IMR-90 (cell line): ENCODE results near the gene SPAM1. TPM values are rescaled to one million over a fixed set of nuclear protein-coding genes. Genes with fewer than 3 reads are reported as not detected.

Experiments used
- ATAC-seq: fragments of 200-7000 bp; cut with Tn5 transposase; 2 replicates; pipeline ENCODE4 v1.9.1; 2020; ENCODE audit warnings: low read depth, mild to moderate bottlenecking, moderate library complexity
- BruUV-seq: library from RNA; stranded (reverse); fragments of 400-500 nt; replicated peaks from 2 replicates; lab custom pipeline; 2021; lab: Mats Ljungman, UMichigan
- CTCF ChIA-PET: fragments of 300-600 bp; formaldehyde crosslinking; extraction: SDS; loops from one replicate; lab custom pipeline; 2021; ENCODE audit warnings: antibody characterized with exemption; lab: Yijun Ruan, JAX
- POLR2A ChIA-PET: fragments of 300-600 bp; sonication (Branson Sonifier 250); formaldehyde crosslinking; loops from one replicate; lab custom pipeline; 2022; ENCODE audit warnings: antibody characterized with exemption; ENCODE audit not compliant: unreplicated experiment; lab: Charles Lee
- DNase-seq: peaks from one replicate; pipeline ENCODE4 v3.0.0; 2013
- H2AFZ ChIP-seq: replicated peaks from 2 replicates; pipeline ENCODE3; 2013; ENCODE audit warnings: low read length, mild to moderate bottlenecking; ENCODE audit not compliant: poor library complexity
- H2AK5ac ChIP-seq: 2 replicates; pipeline ENCODE4 v1.6.1; 2013; ENCODE audit warnings: low read depth, low read length, inconsistent platforms
- H2AK9ac ChIP-seq: replicated peaks from 2 replicates; pipeline ENCODE3; 2013; ENCODE audit warnings: mild to moderate bottlenecking, low read depth, low read length, moderate library complexity; ENCODE audit not compliant: poor library complexity
- H2BK120ac ChIP-seq: 2 replicates; pipeline ENCODE4 v1.6.1; 2013; ENCODE audit warnings: low read depth, low read length, inconsistent platforms
- H2BK15ac ChIP-seq: 3 replicates; pipeline ENCODE4 v1.6.1; 2013; ENCODE audit warnings: low read depth, low read length, inconsistent platforms
- H2BK20ac ChIP-seq: 2 replicates; pipeline ENCODE4 v1.6.1; 2013; ENCODE audit warnings: low read depth, mild to moderate bottlenecking, inconsistent platforms, low read length, moderate library complexity
- H2BK5ac ChIP-seq: 2 replicates; pipeline ENCODE4 v1.6.1; 2013; ENCODE audit warnings: mild to moderate bottlenecking, low read depth, low read length, inconsistent platforms; ENCODE audit not compliant: poor library complexity, severe bottlenecking
- H3K14ac ChIP-seq: replicated peaks from 2 replicates; pipeline ENCODE4 v1.6.1; 2013; ENCODE audit warnings: low read depth, low read length, inconsistent platforms
- H3K18ac ChIP-seq: 2 replicates; pipeline ENCODE4 v1.6.1; 2013; ENCODE audit warnings: low read depth, low read length, control low read depth
- H3K23ac ChIP-seq: 2 replicates; pipeline ENCODE4 v1.6.1; 2013; ENCODE audit warnings: low read depth, low read length, inconsistent platforms
- H3K27ac ChIP-seq: 2 replicates; pipeline ENCODE4 v1.5.1; 2013; ENCODE audit warnings: mild to moderate bottlenecking, control low read depth, low read length; ENCODE audit not compliant: insufficient read depth
- H3K27me3 ChIP-seq: 2 replicates; pipeline ENCODE4 v1.6.1; 2013; ENCODE audit warnings: low read length; ENCODE audit not compliant: control insufficient read depth, insufficient read depth
- H3K36me3 ChIP-seq: 2 replicates; pipeline ENCODE4 v1.6.1; 2013; ENCODE audit warnings: low read length, mixed read lengths; ENCODE audit not compliant: control insufficient read depth, insufficient read depth
- H3K4ac ChIP-seq: 2 replicates; pipeline ENCODE4 v1.6.1; 2013; ENCODE audit warnings: low read depth, low read length, inconsistent platforms
- H3K4me1 ChIP-seq: 2 replicates; pipeline ENCODE4 v1.6.1; 2013; ENCODE audit warnings: low read length, mixed read lengths; ENCODE audit not compliant: control insufficient read depth, insufficient read depth
- H3K4me2 ChIP-seq: 2 replicates; pipeline ENCODE4 v1.6.1; 2013; ENCODE audit warnings: low read depth, mild to moderate bottlenecking, control low read depth, low read length, moderate library complexity
- H3K4me3 ChIP-seq: 2 replicates; pipeline ENCODE4 v1.5.1; 2013; ENCODE audit warnings: low read depth, mild to moderate bottlenecking, control low read depth, low read length, moderate library complexity; ENCODE audit not compliant: insufficient read depth
- H3K56ac ChIP-seq: 2 replicates; pipeline ENCODE4 v1.6.1; 2013; ENCODE audit warnings: low read length, inconsistent platforms; ENCODE audit not compliant: insufficient read depth; ENCODE audit errors: extremely low read depth
- H3K79me1 ChIP-seq, 2 experiments: 2 replicates each; pipeline ENCODE4 v1.6.1; 2013; ENCODE audit warnings: low read length in 2 of 2, inconsistent platforms in 1 of 2, low read depth in 1 of 2
- H3K9ac ChIP-seq: 2 replicates; pipeline ENCODE4 v1.6.1; 2013; ENCODE audit warnings: low read depth, low read length, control low read depth
- H3K9me1 ChIP-seq: 2 replicates; pipeline ENCODE4 v1.6.1; 2013; ENCODE audit warnings: low read length, inconsistent platforms; ENCODE audit not compliant: insufficient read depth
- H3K9me3 ChIP-seq: 2 replicates; pipeline ENCODE4 v1.6.1; 2013; ENCODE audit warnings: low read length; ENCODE audit not compliant: control insufficient read depth, insufficient read depth
- H4K20me1 ChIP-seq: 2 replicates; pipeline ENCODE4 v1.6.1; 2013; ENCODE audit warnings: low read length, inconsistent platforms; ENCODE audit not compliant: insufficient read depth
- H4K5ac ChIP-seq: 2 replicates; pipeline ENCODE4 v1.6.1; 2013; ENCODE audit warnings: mild to moderate bottlenecking, low read depth, low read length, control low read depth
- H4K8ac ChIP-seq, 2 experiments: 2 replicates each; pipeline ENCODE4 v1.6.1; 2013; ENCODE audit warnings: low read depth in 2 of 2, low read length in 2 of 2, control low read depth in 1 of 2, inconsistent platforms in 1 of 2
- H4K91ac ChIP-seq: 2 replicates; pipeline ENCODE4 v1.6.1; 2013; ENCODE audit warnings: low read depth, low read length, inconsistent platforms; ENCODE audit not compliant: insufficient read depth
- BHLHE40 ChIP-seq: fragments of 150-350 bp; IDR thresholded peaks from 2 replicates; pipeline ENCODE4 v1.6.1; 2016; ENCODE audit warnings: mild to moderate bottlenecking, low read depth, low read length
- CEBPB ChIP-seq: IDR thresholded peaks from 2 replicates; pipeline ENCODE4 v1.6.1; 2012; ENCODE audit warnings: low read depth, low read length, improper control_type of control experiment
- MAFK ChIP-seq: IDR thresholded peaks from 2 replicates; pipeline ENCODE4 v1.6.1; 2012; ENCODE audit warnings: low read depth, low read length, improper control_type of control experiment
- MAZ ChIP-seq: IDR thresholded peaks from 2 replicates; pipeline ENCODE4 v1.6.1; 2012; ENCODE audit warnings: low read depth, mild to moderate bottlenecking, low read length, improper control_type of control experiment, moderate library complexity, borderline replicate concordance
- MXI1 ChIP-seq: IDR thresholded peaks from 2 replicates; pipeline ENCODE4 v1.6.1; 2012; ENCODE audit warnings: low read depth, mild to moderate bottlenecking, low read length, moderate library complexity, borderline replicate concordance
- NFE2L2 ChIP-seq: fragments of 150-350 bp; IDR thresholded peaks from 2 replicates; pipeline ENCODE4 v1.6.1; 2016; ENCODE audit warnings: low read depth, mild to moderate bottlenecking, low read length
- POLR2A ChIP-seq: IDR thresholded peaks from 2 replicates; pipeline ENCODE4 v1.6.1; 2012; ENCODE audit warnings: mild to moderate bottlenecking, low read depth, low read length
- RAD21 ChIP-seq: IDR thresholded peaks from 2 replicates; pipeline ENCODE4 v1.6.1; 2012; ENCODE audit warnings: low read length, improper control_type of control experiment
- RCOR1 ChIP-seq: IDR thresholded peaks from 2 replicates; pipeline ENCODE4 v1.6.1; 2012; ENCODE audit warnings: mild to moderate bottlenecking, low read length, improper control_type of control experiment; ENCODE audit not compliant: insufficient replicate concordance
- RFX5 ChIP-seq: IDR thresholded peaks from 2 replicates; pipeline ENCODE4 v1.8.0; 2012; ENCODE audit warnings: low read depth, mild to moderate bottlenecking, low read length, moderate library complexity
- USF2 ChIP-seq: fragments of 150-350 bp; IDR thresholded peaks from 2 replicates; pipeline ENCODE4 v1.6.1; 2017; ENCODE audit warnings: mild to moderate bottlenecking, antibody characterized with exemption, low read length, low read depth
- WGBS, 2 experiments: methylation state at CpG; one replicate each; pipeline versions ENCODE4 v1.1.5 to v1.1.7; 2013; ENCODE audit warnings: missing lambda C conversion rate in 2 of 2; ENCODE audit not compliant: insufficient read length in 1 of 2; ENCODE audit errors: extremely low coverage in 2 of 2; 5-methylcytosine and 5-hydroxymethylcytosine counted together
- dilution Hi-C: fragments of 300-500 bp; cut with HindIII; formaldehyde crosslinking; loops from one replicate; pipeline ENCODE4 v1.14.3; 2018; ENCODE audit warnings: low sequenced_read_pairs; ENCODE audit not compliant: unreplicated experiment
- in situ Hi-C: fragments of 300-500 bp; cut with MboI; formaldehyde crosslinking; loops from 3 replicates; pipeline ENCODE4 v1.14.3; 2019; ENCODE audit warnings: low sequenced_read_pairs, inconsistent platforms, mixed read lengths
- intact Hi-C: fragments of 100-400 bp; cut with micrococcal nuclease; formaldehyde crosslinking; loops from 2 replicates; pipeline ENCODE4 v1.10.0; 2022
- polyA plus RNA-seq, 3 experiments: library from polyadenylated mRNA; depleted of rRNA; stranded (reverse); fragments of >200 nt; gene quantifications; 2 replicates each; pipeline ENCODE4 v1.2.3, GENCODE V29; 2012; ENCODE audit warnings: low replicate concordance in 1 of 3
- total RNA-seq: library from RNA; depleted of rRNA; stranded (reverse); fragments of >200 nt; gene quantifications from 2 replicates; pipeline ENCODE4 v1.2.3, GENCODE V29; 2012

Gene SPAM1
- total and polyA plus RNA-seq, 2 of the 4 experiments (the other 2 are of a cell fraction): not detected

- no peak for ATAC-seq
- no peaks in the 10 kb centered on the region for H3K4me1 ChIP-seq
- H4K91ac ChIP-seq: no peak overlapping the region
- H3K56ac ChIP-seq: no peak overlapping the region
- H2AK9ac ChIP-seq: no peak overlapping the region
- WGBS, 2 experiments: no CpG with 5 or more reads among the region's 1 CpG
- H2BK20ac ChIP-seq: no peak overlapping the region
- H3K4ac ChIP-seq: no peak overlapping the region
- H4K8ac ChIP-seq: no peak overlapping the region
- no peaks in the 10 kb centered on the region for H3K27me3 ChIP-seq
- in situ Hi-C loops: no loop called here
- no peak overlapping the region for H3K23ac ChIP-seq
- CTCF ChIA-PET: no interaction called here
- no peaks in the 10 kb centered on the region for H3K9me3 ChIP-seq
- no peaks in the 10 kb centered on the region for H4K20me1 ChIP-seq
- POLR2A ChIA-PET: no interaction called here
- no peak overlapping the region for H3K27ac ChIP-seq
- no peaks in the 10 kb centered on the region for H3K9me1 ChIP-seq
- TF ChIP-seq RAD21 (no peak), POLR2A (no peak), BHLHE40 (no peak), MAZ (no peak), MXI1 (no peak), RCOR1 (no peak), RFX5 (no peak), USF2 (no peak), MAFK (no peak), CEBPB (no peak), NFE2L2 (no peak)
- H2BK15ac ChIP-seq: no peak overlapping the region
- H3K79me1 ChIP-seq: no peaks in the 10 kb centered on the region
- H4K5ac ChIP-seq: no peak overlapping the region
- H2AFZ ChIP-seq: no peak overlapping the region
- H3K4me3 ChIP-seq: no peak overlapping the region
- no peak overlapping the region for H2BK120ac ChIP-seq
- no TSS peak for BruUV-seq
- no peak overlapping the region for H3K14ac ChIP-seq
- no peaks in the 10 kb centered on the region for H3K36me3 ChIP-seq
- dilution Hi-C loops: no loop called here
- no peak overlapping the region for H3K9ac ChIP-seq
- H2AK5ac ChIP-seq: no peak overlapping the region
- intact Hi-C loops: no loop called here
- H2BK5ac ChIP-seq: no peak overlapping the region
- no peak overlapping the region for H3K18ac ChIP-seq
- no peak for DNase-seq
- no peak overlapping the region for H3K4me2 ChIP-seq
These were observed 19.4 kb downstream of the SPAM1 start for GRCh38 chr7:123944395-123944794.
